BE2C (cell line): ENCODE measurements around the gene EFNA3.
A peak's percentile ranks its signal among the peaks of the same experiment; 100 is the strongest.

Experiments
- DNase-seq: peaks from one replicate; pipeline ENCODE4 v3.0.0-alpha.2; 2020
- H3K27me3 ChIP-seq: fragments of 250-450 bp; sonication (Bioruptor Pico); 2 replicates; pipeline ENCODE4 v1.5.1; 2020; ENCODE audit warnings: mild to moderate bottlenecking
- H3K36me3 ChIP-seq: fragments of 250-450 bp; sonication (Bioruptor Pico); 2 replicates; pipeline ENCODE4 v1.5.1; 2020; ENCODE audit warnings: mild to moderate bottlenecking
- H3K4me1 ChIP-seq: fragments of 250-450 bp; sonication (Bioruptor Pico); 2 replicates; pipeline ENCODE4 v1.5.1; 2020
- H3K4me3 ChIP-seq: 2 replicates; pipeline ENCODE4 v1.5.1; 2011; ENCODE audit warnings: low read depth, low read length
- H3K9me3 ChIP-seq: fragments of 250-450 bp; sonication (Bioruptor Pico); 2 replicates; pipeline ENCODE4 v1.5.1; 2020
- TF ChIP-seq, protein P1 (sequence below): IDR thresholded peaks from 2 replicates; pipeline ENCODE4 v1.5.1; 2012; ENCODE audit warnings: mild to moderate bottlenecking, low read depth, low read length

The EFNA3 gene

DNA sequence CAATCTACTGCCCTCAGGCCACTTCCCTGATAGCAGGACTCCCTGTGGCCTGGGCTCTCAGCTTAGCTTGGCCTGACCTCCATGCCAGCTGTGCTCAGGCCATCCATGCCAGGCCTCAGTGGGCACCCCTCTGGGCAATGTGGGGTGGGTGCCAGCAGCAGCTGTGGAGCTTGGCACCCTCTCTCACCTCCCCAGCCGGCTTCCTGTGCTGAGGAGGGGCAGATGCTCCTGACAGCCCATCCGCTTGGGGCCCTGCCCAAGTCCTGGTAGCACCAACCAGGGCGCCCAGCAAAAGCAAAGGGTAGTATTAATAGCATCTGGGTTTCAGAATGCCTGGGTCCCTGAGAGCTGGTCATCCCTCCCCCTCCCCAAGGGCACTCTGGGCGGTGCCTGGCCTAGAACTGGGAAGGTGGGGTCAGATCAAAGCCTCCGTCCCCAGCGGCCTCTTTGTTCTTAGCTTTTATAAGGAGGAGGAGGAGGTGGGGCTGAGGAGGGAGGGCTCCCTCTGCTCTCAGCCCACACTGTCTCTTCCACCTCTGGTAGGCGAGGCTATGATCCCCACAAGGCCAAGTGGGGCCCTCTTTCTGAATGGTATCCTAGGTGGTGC is 9.0 kb upstream of the EFNA3 start:
- DNase-seq, result no peak
- Histone ChIP-seq H3K9me3 (no peaks in the 10 kb centered on the region), H3K27me3 (no peaks in the 10 kb centered on the region), H3K4me3 (no peak overlapping the region; the same call in 1 of the 2 replicates), H3K4me1 (peaks cover 3% of the 10 kb centered on the region; the same call in 1 of the 2 replicates), H3K36me3 (no peaks in the 10 kb centered on the region)
- TF ChIP-seq, protein P1, sequence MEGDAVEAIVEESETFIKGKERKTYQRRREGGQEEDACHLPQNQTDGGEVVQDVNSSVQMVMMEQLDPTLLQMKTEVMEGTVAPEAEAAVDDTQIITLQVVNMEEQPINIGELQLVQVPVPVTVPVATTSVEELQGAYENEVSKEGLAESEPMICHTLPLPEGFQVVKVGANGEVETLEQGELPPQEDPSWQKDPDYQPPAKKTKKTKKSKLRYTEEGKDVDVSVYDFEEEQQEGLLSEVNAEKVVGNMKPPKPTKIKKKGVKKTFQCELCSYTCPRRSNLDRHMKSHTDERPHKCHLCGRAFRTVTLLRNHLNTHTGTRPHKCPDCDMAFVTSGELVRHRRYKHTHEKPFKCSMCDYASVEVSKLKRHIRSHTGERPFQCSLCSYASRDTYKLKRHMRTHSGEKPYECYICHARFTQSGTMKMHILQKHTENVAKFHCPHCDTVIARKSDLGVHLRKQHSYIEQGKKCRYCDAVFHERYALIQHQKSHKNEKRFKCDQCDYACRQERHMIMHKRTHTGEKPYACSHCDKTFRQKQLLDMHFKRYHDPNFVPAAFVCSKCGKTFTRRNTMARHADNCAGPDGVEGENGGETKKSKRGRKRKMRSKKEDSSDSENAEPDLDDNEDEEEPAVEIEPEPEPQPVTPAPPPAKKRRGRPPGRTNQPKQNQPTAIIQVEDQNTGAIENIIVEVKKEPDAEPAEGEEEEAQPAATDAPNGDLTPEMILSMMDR, result no peak

DNA sequence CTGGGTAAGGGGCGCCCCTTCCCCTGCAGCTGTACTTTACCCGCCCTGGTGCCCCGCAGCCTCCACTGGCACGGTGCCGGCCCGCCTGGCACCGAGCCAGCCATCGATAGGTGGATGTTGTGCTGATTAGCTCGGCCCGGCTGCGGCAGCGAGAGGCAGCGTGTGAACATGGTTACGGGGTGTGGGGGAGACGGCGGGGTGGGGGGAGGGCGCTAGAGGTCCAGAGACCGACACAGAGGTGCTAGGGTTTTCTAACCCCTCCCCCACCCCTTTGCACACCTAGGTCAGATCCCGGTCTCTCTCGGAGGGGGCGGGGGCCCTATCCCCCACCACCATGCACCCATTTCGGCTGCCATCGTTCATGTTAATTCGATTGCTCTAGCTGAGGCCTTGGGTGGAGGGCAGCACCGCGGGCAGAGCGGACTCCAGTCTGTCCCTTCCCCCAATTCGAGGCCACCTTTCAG is 8.4 kb upstream of the EFNA3 start:
- Histone ChIP-seq H3K4me1 (peaks cover 3% of the 10 kb centered on the region; the same call in 1 of the 2 replicates), H3K9me3 (no peaks in the 10 kb centered on the region), H3K36me3 (no peaks in the 10 kb centered on the region), H3K4me3 (peak overlapping the region; percentile 73), H3K27me3 (no peaks in the 10 kb centered on the region)
- DNase-seq, result no peak
- TF ChIP-seq, protein P1, result no peak

DNA sequence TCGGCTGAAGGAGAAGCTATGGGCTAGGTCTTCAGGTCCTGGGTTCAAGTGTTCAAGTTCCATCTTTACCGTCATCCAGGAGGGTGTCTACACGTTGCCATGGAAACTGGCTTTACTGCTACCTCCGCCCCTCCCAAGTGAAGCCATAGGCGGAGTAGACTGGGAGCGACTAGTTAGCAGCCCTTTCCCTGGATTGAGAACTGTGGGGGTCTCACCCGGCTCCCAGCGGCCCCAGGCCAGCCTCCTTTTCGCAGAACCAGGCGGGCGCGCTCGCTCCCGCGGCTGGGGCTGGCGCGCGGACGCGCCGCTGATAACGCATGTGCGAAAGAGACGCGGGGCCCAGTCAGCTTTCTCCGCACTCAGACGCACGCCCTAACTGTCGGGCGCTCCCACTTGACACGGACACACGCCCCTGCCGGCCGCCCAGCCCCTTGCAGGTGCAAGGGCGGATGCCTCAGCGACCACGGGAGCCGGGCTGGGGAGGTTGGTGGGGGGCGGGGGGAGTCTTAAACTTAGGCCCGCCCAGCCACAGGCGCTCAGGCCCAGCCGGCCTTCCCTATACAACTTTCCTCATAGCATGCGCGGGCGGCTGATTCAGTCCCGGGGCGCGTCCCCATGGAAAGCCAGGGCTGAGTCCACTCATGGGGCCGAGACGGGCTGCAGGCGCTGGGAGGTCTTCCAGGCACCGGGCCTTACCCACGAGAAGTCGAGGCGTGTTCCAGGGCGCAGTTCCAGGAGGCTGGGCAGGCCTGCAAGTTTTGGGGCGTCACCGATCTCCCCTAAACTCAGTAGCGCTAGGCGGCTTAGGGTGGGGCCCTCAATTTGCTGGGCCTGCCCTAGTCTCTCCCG is 7.7 kb upstream of the EFNA3 start:
- H3K4me3 ChIP-seq, result peak overlapping the region; percentile 73
- peak; percentile 89 for DNase-seq

DNA sequence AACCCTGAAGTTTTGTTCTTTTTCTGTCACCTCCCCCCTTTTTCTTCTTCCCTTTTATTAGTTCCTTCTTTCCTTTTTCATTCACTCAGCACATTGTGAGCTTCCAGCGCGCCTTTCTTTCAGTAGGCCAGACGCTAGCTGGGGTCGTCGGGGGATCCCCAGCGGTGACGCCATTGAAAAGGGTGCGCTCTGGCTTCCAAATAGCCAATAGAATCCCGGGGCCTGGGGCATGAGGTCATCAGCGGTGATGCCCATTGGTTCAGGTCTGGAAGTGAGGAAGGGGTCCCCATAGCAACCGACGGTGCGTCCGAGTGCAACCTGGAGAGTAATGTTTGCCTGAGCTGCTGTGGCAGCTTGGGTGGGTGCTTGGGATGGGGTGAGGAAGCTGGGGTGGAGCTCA is 6.9 kb upstream of the EFNA3 start:
- no peak for DNase-seq
- H3K9me3 ChIP-seq, result no peaks in the 10 kb centered on the region
- no peaks in the 10 kb centered on the region for H3K36me3 ChIP-seq
- no peaks in the 10 kb centered on the region for H3K27me3 ChIP-seq
- TF ChIP-seq, protein P1, result no peak
- peaks cover 3% of the 10 kb centered on the region; the same call in 1 of the 2 replicates for H3K4me1 ChIP-seq
- no peak overlapping the region for H3K4me3 ChIP-seq

More for the DNA sequence above, 7.7 kb upstream of the EFNA3 start:
- H3K36me3 ChIP-seq, result no peaks in the 10 kb centered on the region
- H3K4me1 ChIP-seq, result peaks cover 3% of the 10 kb centered on the region; the same call in 1 of the 2 replicates
- H3K27me3 ChIP-seq, result no peaks in the 10 kb centered on the region
- TF ChIP-seq, protein P1, result peak; percentile 45
- H3K9me3 ChIP-seq, result no peaks in the 10 kb centered on the region

DNA sequence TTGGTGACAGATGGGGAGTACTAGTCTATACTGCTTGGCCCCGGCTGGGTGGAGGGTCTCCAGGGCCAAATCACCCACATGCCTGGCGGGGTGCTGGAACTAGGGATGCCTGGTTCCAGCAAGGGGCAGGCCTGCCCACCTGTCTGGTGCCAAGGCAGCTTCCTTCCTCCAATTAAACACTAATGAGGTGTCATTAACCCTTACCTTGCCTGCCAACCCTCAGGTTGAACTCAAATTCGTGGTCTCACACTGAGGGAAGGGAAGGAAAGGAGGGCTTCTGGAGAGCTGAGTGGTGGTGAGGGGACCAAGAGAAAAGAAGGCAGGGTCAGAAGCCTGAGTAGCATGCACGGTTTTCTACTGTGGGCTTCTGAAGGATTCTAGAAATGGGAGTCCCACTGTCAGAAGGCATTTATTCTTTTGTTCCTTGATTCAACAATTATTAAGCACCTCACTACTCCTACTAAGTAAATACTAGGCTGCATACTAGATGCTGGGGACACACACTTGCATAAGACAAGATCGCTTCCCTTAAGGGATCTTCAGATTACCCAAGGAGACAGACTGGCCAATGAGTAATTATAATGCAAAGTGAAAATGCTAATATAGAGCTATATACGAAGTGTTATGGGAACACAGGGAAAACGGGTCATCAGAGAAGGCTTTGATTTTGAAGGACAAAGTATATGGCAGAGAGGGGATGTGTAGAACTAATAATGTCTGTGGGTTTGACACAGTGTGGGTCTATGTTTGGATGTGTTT is 5.9 kb upstream of the EFNA3 start:
- no peak overlapping the region for H3K4me3 ChIP-seq
- TF ChIP-seq, protein P1, result no peak
- H3K27me3 ChIP-seq, result no peaks in the 10 kb centered on the region

More for the DNA sequence above, 5.9 kb upstream of the EFNA3 start:
- Histone ChIP-seq H3K9me3 (no peaks in the 10 kb centered on the region), H3K4me1 (peaks cover 10% of the 10 kb centered on the region; the same call in 1 of the 2 replicates), H3K36me3 (no peaks in the 10 kb centered on the region)
- no peak for DNase-seq
